IPS-18c (cell line): ENCODE data around the gene XPO1.
"Not testable (repeated sequence)": the region's sequence is repeated elsewhere in the genome, so short reads cannot be mapped to it uniquely, and the experiment has no call there.

Experiments
- H3K4me3 ChIP-seq: 2 replicates; pipeline ENCODE4 v1.7.0; 2013; ENCODE audit warnings: low read depth, mild to moderate bottlenecking, low read length, moderate library complexity; ENCODE audit not compliant: insufficient read depth
- H3K9me3 ChIP-seq: one replicate; pipeline ENCODE4 v1.6.1; 2013; ENCODE audit warnings: mild to moderate bottlenecking, low read length, moderate library complexity; ENCODE audit not compliant: control insufficient read depth, insufficient read depth

Gene XPO1

DNA sequence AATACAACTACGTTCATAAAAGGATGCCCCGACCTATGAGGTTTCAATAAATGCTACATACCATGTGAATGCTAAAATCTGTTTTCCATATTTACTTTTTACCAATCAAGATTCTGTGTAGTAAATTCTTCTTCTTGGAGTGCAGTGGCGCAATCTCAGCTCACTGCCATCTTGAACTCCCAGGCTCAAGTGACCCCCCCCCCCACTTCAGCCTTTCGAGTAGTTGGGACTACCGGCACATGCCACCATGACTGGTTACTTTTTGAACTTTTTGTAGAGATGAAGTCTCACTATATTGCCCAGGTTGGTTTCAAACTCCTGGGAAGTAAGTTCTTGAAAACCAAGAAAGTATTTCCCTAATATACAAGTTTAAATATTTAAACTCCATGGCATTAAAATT, 52.9 kb downstream of the XPO1 start:
- no peaks in the 10 kb centered on the region for H3K9me3 ChIP-seq
- no peak overlapping the region for H3K4me3 ChIP-seq

DNA sequence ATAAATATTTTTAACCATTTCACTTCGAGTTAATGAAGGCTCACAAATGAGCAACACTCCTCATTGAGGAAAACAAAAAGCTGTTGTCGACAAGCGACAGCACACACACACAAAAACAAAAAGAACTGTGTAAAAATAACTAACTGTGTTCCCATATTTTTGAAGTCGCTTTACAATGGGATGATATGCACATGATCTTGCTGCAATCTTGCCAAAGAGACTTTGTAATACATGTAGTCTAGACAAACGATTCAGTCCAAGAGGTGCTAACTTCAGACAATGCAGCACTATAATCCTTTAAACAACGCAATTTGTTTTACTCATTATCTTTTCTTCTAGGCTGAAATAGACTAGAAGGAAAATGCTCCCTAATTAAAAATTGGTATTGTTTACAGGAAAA, 60.1 kb downstream of the XPO1 start:
- H3K9me3 ChIP-seq: no peaks in the 10 kb centered on the region
- no peak overlapping the region for H3K4me3 ChIP-seq

GRCh38 chr2:61476929-61477589, 61.1 kb downstream of the XPO1 start:
- H3K9me3 ChIP-seq, H3K4me3 ChIP-seq: not testable (repeated sequence)

- Histone ChIP-seq H3K4me3 (peak overlapping the region; percentile 97), H3K9me3 (no peaks in the 10 kb centered on the region)
Measured at GRCh38 chr2:61471905-61472805, 66.0 kb downstream of the XPO1 start.

DNA sequence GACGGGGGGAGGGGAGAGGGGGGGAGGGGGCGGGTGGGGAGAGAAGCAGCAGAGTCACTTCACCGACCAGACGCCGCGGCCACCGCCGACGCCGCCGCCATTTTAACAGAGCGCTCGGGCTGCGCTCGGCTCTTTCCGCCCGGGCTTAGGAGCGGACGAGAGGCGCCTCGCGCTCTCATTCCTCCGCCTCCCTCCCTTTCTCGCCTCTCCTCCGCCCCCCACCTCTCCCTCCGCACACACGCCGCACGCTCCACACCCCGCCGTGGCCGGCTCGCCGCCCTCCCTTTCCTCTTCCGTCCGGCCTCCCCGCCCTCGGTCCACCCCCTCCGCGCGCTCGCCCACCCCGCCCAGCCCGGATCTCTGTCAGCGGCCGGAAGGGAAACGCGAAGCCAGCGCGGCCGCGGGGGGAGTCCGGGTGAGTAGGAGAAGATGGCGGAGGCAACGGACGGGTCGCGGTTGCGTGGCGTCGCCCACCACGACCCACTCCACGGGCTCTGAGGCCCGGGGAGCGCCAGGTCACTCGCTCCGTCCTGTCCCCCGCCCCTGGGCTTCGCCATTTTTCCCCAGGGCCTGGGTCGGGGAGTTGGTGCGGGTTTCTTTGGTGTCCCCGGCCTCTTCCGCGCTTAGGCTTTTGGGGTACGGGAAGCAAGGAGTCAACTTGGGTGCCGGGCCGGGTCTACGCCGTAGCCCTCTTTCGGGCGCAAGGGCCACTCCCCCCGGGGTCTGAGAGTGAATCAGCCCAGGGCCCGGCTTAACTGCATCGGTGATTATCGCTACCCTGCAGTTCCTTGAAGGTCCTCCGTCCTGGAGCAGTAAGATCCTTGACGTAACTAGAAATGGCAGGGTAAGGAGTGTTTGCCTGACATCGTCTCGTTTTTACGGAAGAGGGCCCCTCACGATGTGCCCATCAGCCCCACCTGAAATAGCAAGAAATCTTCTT, 66.9 kb downstream of the XPO1 start, which contains the start of gene USP34:
Gene USP34 (minus strand): TSS at position 123 of the 940 bp plus-strand sequence. CDS start 395 bp downstream, outside the sequence.
- H3K4me3 ChIP-seq: peak within 1 kb of the TSS; percentile 97
- no peaks in the 10 kb centered on the region for H3K9me3 ChIP-seq

- Histone ChIP-seq H3K9me3 (no peaks in the 10 kb centered on the region), H3K4me3 (peak overlapping the region; percentile 73)
Measured at GRCh38 chr2:61470122-61470951, 67.8 kb downstream of the XPO1 start.

GRCh38 chr2:61469424-61470121, 68.6 kb downstream of the XPO1 start:
- Histone ChIP-seq H3K4me3 (peak overlapping the region; percentile 73), H3K9me3 (no peaks in the 10 kb centered on the region)

GRCh38 chr2:61468231-61468630, 69.9 kb downstream of the XPO1 start:
- not testable (repeated sequence) for H3K9me3 ChIP-seq, H3K4me3 ChIP-seq

DNA sequence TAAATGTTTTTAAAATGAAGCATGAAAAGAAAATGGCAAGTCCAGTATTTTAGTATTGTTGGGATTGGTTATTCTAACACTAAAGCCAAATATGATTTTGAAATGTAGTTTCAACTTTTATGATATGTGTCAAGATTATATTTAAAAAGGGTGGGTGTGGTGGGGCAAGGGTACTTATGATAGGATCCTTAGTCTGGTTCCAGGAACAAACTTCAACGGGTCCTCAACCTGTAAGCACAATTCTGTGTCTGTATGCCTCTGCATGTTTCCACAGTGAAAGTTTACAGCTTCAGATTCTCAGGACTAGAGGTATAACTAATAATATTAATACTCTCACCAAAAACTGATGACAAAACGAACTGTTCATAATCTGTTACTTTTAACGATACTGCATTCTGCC, 73.1 kb downstream of the XPO1 start:
- Histone ChIP-seq H3K9me3 (no peaks in the 10 kb centered on the region), H3K4me3 (no peak overlapping the region)

- H3K9me3 ChIP-seq: no peaks in the 10 kb centered on the region
- H3K4me3 ChIP-seq: no peak overlapping the region
Measured at GRCh38 chr2:61463769-61464475, 74.2 kb downstream of the XPO1 start.

- H3K4me3 ChIP-seq: no peak overlapping the region
- H3K9me3 ChIP-seq: no peaks in the 10 kb centered on the region
Measured at GRCh38 chr2:61461404-61461803, 76.8 kb downstream of the XPO1 start.

- Histone ChIP-seq H3K9me3 (no peaks in the 10 kb centered on the region), H3K4me3 (no peak overlapping the region)
Measured at GRCh38 chr2:61460163-61460562, 78.0 kb downstream of the XPO1 start.

DNA sequence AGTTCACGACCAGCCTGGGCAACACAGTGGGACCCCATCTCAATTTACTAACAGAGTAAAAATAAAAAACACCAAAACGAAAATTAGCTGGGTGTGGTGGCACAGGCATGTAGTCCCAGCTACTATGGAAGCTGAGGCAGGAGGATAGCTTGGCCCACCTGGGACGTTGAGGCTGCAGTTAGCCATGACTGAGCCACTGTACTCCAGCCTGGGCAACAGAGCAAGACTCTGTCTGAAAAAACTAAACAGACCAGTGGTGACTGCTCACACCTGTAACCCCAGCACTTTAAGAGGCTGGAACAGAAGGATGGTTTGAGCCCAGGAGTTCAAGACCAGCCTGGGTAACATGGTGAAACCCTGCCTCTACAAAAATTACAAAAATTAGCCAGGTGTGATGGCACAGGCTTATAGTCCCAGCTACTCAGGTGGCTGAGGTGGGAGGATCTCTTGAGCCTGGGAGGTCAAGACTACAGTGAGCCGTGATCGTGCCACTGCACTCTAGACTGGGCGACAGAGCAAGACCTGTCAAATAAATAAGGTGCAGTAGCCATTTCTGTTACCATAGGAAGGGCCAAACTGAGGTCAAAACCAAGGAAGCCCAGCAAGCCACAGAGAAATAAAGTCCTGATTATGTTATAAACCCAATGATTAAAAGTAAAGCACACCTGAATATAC, 81.3 kb downstream of the XPO1 start:
- no peak overlapping the region for H3K4me3 ChIP-seq

DNA sequence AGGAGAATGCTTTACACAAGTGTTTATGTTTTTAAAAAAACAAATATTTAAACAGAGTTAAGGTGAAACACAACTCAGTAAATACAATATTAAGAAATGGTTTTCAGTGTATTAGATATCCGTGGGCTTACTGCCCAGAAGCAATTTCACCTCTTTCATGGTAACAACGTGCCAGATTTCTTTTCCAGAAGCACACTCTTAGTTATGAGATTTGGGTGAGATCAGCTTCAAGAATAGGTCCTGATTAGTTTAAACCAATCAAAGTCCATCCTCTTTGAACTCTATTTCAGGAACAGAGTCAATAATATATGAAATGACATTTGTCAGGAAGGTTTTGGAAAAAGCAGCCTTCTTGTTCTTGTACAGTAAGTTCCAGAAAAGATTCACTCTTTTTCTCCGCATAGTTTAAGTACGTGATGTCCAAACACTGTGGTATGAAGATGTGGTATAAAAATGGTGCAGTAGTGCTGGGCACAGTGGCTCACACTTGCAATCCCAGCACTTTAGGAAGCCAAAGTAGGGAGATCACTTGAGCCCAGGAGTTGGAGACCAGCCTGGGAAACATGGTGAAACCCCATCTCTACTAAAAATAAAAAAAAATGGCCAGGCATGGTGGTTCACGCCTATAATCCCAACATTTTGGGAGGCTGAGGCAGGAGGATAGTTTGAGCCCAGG, 81.9 kb downstream of the XPO1 start:
- no peaks in the 10 kb centered on the region for H3K9me3 ChIP-seq
- H3K4me3 ChIP-seq: no peak overlapping the region

More for the DNA sequence above, 81.3 kb downstream of the XPO1 start:
- H3K9me3 ChIP-seq: no peaks in the 10 kb centered on the region

- not testable (repeated sequence) for H3K9me3 ChIP-seq, H3K4me3 ChIP-seq
Measured at GRCh38 chr2:61454972-61455371, 83.2 kb downstream of the XPO1 start.
